ENCODE results near the gene MPPED2. TPM values are rescaled to one million over a fixed set of nuclear protein-coding genes. Genes with fewer than 3 reads are reported as not detected.

MPPED2 gene
- total RNA-seq, 1 experiment from 2014 or later, result 2.4 TPM

DNA sequence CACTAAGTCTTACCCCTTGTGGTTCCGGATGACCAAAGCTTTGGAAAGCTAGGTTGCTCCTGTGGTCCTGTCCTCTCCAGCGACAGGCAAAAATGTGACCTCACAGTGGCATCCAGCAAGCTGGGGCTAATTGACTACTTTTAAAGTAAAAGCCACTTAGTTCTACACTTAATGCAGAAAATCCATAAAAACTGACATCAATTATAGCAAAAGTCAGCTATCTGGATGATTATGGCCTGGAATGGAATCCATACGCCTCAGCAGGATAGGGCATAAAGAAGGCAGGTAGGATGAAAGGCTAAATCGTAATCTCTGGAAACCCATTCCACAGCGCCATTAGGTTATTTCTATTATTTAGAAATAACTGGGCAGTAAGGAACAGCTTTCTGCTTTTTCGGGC, 171.3 kb downstream of the MPPED2 start (continued):
- TF ChIP-seq, protein P1, sequence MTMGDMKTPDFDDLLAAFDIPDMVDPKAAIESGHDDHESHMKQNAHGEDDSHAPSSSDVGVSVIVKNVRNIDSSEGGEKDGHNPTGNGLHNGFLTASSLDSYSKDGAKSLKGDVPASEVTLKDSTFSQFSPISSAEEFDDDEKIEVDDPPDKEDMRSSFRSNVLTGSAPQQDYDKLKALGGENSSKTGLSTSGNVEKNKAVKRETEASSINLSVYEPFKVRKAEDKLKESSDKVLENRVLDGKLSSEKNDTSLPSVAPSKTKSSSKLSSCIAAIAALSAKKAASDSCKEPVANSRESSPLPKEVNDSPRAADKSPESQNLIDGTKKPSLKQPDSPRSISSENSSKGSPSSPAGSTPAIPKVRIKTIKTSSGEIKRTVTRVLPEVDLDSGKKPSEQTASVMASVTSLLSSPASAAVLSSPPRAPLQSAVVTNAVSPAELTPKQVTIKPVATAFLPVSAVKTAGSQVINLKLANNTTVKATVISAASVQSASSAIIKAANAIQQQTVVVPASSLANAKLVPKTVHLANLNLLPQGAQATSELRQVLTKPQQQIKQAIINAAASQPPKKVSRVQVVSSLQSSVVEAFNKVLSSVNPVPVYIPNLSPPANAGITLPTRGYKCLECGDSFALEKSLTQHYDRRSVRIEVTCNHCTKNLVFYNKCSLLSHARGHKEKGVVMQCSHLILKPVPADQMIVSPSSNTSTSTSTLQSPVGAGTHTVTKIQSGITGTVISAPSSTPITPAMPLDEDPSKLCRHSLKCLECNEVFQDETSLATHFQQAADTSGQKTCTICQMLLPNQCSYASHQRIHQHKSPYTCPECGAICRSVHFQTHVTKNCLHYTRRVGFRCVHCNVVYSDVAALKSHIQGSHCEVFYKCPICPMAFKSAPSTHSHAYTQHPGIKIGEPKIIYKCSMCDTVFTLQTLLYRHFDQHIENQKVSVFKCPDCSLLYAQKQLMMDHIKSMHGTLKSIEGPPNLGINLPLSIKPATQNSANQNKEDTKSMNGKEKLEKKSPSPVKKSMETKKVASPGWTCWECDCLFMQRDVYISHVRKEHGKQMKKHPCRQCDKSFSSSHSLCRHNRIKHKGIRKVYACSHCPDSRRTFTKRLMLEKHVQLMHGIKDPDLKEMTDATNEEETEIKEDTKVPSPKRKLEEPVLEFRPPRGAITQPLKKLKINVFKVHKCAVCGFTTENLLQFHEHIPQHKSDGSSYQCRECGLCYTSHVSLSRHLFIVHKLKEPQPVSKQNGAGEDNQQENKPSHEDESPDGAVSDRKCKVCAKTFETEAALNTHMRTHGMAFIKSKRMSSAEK (CRISPR knock-in tag; IDR thresholded peaks at IDR 0.05; ENCODE audit: borderline replicate concordance), result no peak
- no peak for TF ChIP-seq GRHL2 (CRISPR knock-in tag; IDR thresholded peaks at IDR 0.05; ENCODE audit: insufficient replicate concordance, severe bottlenecking)

DNA sequence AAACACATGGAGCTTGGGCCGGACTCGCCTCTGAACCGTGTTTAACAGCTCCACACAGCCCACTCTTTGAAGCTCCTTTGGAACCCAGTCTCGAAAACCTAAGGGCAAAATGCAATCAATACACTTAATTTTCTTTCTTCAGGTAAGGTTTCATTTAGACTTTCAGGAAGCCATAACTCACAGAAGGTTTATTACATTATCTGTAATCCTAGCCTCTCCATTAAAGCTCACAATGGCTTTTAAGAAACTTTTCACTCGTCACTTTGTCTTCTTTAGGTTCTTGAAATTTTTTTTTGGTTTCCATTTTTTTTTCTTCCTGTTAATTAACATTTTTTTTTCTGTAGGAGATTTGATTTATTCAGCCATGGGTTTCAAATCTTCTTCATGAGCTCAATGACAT, 171.9 kb downstream of the MPPED2 start:
- DNase-seq (ENCODE audit: low spot score), result no peak
- TF ChIP-seq, protein P2, sequence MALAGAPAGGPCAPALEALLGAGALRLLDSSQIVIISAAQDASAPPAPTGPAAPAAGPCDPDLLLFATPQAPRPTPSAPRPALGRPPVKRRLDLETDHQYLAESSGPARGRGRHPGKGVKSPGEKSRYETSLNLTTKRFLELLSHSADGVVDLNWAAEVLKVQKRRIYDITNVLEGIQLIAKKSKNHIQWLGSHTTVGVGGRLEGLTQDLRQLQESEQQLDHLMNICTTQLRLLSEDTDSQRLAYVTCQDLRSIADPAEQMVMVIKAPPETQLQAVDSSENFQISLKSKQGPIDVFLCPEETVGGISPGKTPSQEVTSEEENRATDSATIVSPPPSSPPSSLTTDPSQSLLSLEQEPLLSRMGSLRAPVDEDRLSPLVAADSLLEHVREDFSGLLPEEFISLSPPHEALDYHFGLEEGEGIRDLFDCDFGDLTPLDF (CRISPR knock-in tag; IDR thresholded peaks at IDR 0.05), result no peak
- no peak for TF ChIP-seq KAT7 (CRISPR knock-in tag; IDR thresholded peaks at IDR 0.05; ENCODE audit: borderline replicate concordance)
- TF ChIP-seq, protein P3, sequence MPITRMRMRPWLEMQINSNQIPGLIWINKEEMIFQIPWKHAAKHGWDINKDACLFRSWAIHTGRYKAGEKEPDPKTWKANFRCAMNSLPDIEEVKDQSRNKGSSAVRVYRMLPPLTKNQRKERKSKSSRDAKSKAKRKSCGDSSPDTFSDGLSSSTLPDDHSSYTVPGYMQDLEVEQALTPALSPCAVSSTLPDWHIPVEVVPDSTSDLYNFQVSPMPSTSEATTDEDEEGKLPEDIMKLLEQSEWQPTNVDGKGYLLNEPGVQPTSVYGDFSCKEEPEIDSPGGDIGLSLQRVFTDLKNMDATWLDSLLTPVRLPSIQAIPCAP (CRISPR knock-in tag; IDR thresholded peaks at IDR 0.05), result no peak
- TF ChIP-seq CBFB (CRISPR knock-in tag; IDR thresholded peaks at IDR 0.05; ENCODE audit: low read depth), result no peak
- no peak for TF ChIP-seq JUN (CRISPR knock-in tag; IDR thresholded peaks at IDR 0.05)
- TF ChIP-seq, protein P4, sequence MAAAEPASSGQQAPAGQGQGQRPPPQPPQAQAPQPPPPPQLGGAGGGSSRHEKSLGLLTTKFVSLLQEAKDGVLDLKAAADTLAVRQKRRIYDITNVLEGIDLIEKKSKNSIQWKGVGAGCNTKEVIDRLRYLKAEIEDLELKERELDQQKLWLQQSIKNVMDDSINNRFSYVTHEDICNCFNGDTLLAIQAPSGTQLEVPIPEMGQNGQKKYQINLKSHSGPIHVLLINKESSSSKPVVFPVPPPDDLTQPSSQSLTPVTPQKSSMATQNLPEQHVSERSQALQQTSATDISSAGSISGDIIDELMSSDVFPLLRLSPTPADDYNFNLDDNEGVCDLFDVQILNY (CRISPR knock-in tag; IDR thresholded peaks at IDR 0.05), result no peak
- no peak for TF ChIP-seq CREB1 (CRISPR knock-in tag; IDR thresholded peaks at IDR 0.05)
- TF ChIP-seq, protein P5, sequence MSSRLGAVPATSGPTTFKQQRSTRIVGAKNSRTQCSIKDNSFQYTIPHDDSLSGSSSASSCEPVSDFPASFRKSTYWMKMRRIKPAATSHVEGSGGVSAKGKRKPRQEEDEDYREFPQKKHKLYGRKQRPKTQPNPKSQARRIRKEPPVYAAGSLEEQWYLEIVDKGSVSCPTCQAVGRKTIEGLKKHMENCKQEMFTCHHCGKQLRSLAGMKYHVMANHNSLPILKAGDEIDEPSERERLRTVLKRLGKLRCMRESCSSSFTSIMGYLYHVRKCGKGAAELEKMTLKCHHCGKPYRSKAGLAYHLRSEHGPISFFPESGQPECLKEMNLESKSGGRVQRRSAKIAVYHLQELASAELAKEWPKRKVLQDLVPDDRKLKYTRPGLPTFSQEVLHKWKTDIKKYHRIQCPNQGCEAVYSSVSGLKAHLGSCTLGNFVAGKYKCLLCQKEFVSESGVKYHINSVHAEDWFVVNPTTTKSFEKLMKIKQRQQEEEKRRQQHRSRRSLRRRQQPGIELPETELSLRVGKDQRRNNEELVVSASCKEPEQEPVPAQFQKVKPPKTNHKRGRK (CRISPR knock-in tag; IDR thresholded peaks at IDR 0.05; ENCODE audit: borderline replicate concordance), result no peak
- no peak for ATAC-seq
- Mint-ChIP-seq H3K4me3 (no peak overlapping the region), H3K36me3 (no peaks in the 10 kb centered on the region), H3K9me3 (no peaks in the 10 kb centered on the region), H3K27me3 (ENCODE audit: low read depth) (peaks cover 28% of the 10 kb centered on the region), H3K27ac (no peak overlapping the region), H3K4me1 (peaks cover 10% of the 10 kb centered on the region)
- ChIA-PET CTCF (no interaction called here), POLR2A (interaction anchor here (1.1 kb wide), 1 partner anchor 9 kb away, joined by 4 read pairs; no protein-coding TSS in a partner anchor)

DNA sequence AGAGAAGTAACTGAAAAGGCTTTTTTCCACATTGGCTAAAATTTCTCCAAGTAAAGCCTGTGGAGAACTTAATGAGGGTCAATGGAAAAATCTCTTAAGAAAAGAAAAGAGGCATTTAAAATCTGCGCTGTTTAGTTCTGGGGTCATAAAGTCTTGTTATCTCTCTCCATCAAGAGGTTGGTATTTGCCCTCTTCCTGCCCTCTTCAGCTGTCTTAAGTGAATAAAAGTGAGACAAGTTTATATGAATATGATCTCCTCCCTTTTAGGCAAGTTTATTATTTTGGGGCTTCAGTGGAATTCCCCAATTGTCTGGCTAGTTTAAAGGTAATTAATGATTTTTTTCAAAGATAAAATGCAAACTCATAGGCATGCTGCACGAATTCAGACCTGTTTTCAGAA, 173.6 kb downstream of the MPPED2 start:
- CTCF ChIA-PET, result no interaction called here

More for the DNA sequence above, 173.6 kb downstream of the MPPED2 start:
- peaks cover 6% of the 10 kb centered on the region; the same call in 1 of the 2 replicates for H3K4me1 Mint-ChIP-seq
- H3K36me3 Mint-ChIP-seq, result no peaks in the 10 kb centered on the region
- POLR2A ChIA-PET, result no interaction called here
- TF ChIP-seq ZNF671 (CRISPR knock-in tag; IDR thresholded peaks at IDR 0.05), result no peak
- TF ChIP-seq, protein P6, sequence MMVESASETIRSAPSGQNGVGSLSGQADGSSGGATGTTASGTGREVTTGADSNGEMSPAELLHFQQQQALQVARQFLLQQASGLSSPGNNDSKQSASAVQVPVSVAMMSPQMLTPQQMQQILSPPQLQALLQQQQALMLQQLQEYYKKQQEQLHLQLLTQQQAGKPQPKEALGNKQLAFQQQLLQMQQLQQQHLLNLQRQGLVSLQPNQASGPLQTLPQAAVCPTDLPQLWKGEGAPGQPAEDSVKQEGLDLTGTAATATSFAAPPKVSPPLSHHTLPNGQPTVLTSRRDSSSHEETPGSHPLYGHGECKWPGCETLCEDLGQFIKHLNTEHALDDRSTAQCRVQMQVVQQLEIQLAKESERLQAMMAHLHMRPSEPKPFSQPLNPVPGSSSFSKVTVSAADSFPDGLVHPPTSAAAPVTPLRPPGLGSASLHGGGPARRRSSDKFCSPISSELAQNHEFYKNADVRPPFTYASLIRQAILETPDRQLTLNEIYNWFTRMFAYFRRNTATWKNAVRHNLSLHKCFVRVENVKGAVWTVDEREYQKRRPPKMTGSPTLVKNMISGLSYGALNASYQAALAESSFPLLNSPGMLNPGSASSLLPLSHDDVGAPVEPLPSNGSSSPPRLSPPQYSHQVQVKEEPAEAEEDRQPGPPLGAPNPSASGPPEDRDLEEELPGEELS (CRISPR knock-in tag; IDR thresholded peaks at IDR 0.05), result no peak
- TF ChIP-seq ZNF263 (CRISPR knock-in tag; IDR thresholded peaks at IDR 0.05; ENCODE audit: low read depth), result no peak
- TF ChIP-seq ZNF396 (CRISPR knock-in tag; IDR thresholded peaks at IDR 0.05; ENCODE audit: borderline replicate concordance), result no peak
- TF ChIP-seq, protein P3 (CRISPR knock-in tag; IDR thresholded peaks at IDR 0.05), result no peak
- TF ChIP-seq, protein P4 (CRISPR knock-in tag; IDR thresholded peaks at IDR 0.05), result no peak
- TF ChIP-seq, protein P7, sequence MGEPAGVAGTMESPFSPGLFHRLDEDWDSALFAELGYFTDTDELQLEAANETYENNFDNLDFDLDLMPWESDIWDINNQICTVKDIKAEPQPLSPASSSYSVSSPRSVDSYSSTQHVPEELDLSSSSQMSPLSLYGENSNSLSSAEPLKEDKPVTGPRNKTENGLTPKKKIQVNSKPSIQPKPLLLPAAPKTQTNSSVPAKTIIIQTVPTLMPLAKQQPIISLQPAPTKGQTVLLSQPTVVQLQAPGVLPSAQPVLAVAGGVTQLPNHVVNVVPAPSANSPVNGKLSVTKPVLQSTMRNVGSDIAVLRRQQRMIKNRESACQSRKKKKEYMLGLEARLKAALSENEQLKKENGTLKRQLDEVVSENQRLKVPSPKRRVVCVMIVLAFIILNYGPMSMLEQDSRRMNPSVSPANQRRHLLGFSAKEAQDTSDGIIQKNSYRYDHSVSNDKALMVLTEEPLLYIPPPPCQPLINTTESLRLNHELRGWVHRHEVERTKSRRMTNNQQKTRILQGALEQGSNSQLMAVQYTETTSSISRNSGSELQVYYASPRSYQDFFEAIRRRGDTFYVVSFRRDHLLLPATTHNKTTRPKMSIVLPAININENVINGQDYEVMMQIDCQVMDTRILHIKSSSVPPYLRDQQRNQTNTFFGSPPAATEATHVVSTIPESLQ (CRISPR knock-in tag; IDR thresholded peaks at IDR 0.05), result no peak
- no peaks in the 10 kb centered on the region for H3K9me3 Mint-ChIP-seq
- H3K27ac Mint-ChIP-seq, result no peak overlapping the region
- no peak overlapping the region for H3K4me3 Mint-ChIP-seq
- ATAC-seq (no peak), DNase-seq (ENCODE audit: low spot score) (no peak)
- peaks cover 37% of the 10 kb centered on the region for H3K27me3 Mint-ChIP-seq (ENCODE audit: low read depth)
